Subcutaneous abdominal adipose tissue (tissue), 5 donors: ENCODE measurements around the gene IL32.
A peak's percentile ranks its signal among the peaks of the same experiment; 100 is the strongest.

Experiments
- H3K27ac ChIP-seq: one replicate; pipeline ENCODE4 v1.7.0; 2013; ENCODE audit warnings: low read depth, mild to moderate bottlenecking, inconsistent platforms, low read length, moderate library complexity
- H3K27me3 ChIP-seq, 5 donors: one replicate each; pipeline ENCODE4 v1.7.0; 2013; ENCODE audit warnings: low read length in 5 of 5, inconsistent platforms in 1 of 5; ENCODE audit not compliant: control insufficient read depth in 5 of 5, insufficient read depth in 4 of 5
- H3K36me3 ChIP-seq, 5 donors: one replicate each; pipeline ENCODE4 v1.7.0; 2013; ENCODE audit warnings: low read length in 5 of 5; ENCODE audit not compliant: control insufficient read depth in 5 of 5, insufficient read depth in 5 of 5
- H3K4me1 ChIP-seq, 5 donors: one replicate each; pipeline ENCODE4 v1.7.0; 2013; ENCODE audit warnings: low read length in 5 of 5, mild to moderate bottlenecking in 3 of 5, moderate library complexity in 1 of 5; ENCODE audit not compliant: control insufficient read depth in 5 of 5, insufficient read depth in 5 of 5
- H3K4me3 ChIP-seq, 5 donors: one replicate each; pipeline ENCODE4 v1.7.0; 2013; ENCODE audit warnings: low read length in 5 of 5, low read depth in 1 of 5
- H3K9ac ChIP-seq, 5 donors: one replicate each; pipeline ENCODE4 v1.7.0; 2013; ENCODE audit warnings: low read length in 5 of 5, mild to moderate bottlenecking in 4 of 5, moderate library complexity in 3 of 5
- H3K9me3 ChIP-seq, 5 donors: one replicate each; pipeline ENCODE4 v1.7.0; 2013; ENCODE audit warnings: low read length in 5 of 5; ENCODE audit not compliant: control insufficient read depth in 5 of 5
- donor health status: healthy.
- donor health status: healthy.
- donor health status: healthy.
- donor health status: healthy.
- donor health status: healthy.

IL32 gene

GRCh38 chr16:3065069-3065741, at the start of gene IL32:
TSS of gene IL32 (plus strand) at chr16:3065640. CDS start at chr16:3065812, 172 bp downstream.
- Histone ChIP-seq H3K27me3 (no peaks in the 10 kb centered on the region), H3K9me3 (no peaks in the 10 kb centered on the region), H3K36me3 (peaks cover 0 to 18% (median 5%) of the 10 kb centered on the region in 5 donors), H3K4me1 (peaks cover 3 to 42% (median 10%) of the 10 kb centered on the region in 5 donors), H3K4me3 (peak within 1 kb of the TSS; percentile 31 to 73 (median 71)), H3K9ac (peak within 1 kb of the TSS; percentile 23 to 89 (median 78)), H3K27ac (peak within 1 kb of the TSS; percentile 84)

- Histone ChIP-seq H3K36me3 (no peaks in the 10 kb centered on the region), H3K4me1 (peaks cover 0 to 18% (median 10%) of the 10 kb centered on the region in 5 donors), H3K27me3 (peaks cover 30 to 56% (median 37%) of the 10 kb centered on the region in 5 donors), H3K9ac (no peak overlapping the region), H3K9me3 (no peaks in the 10 kb centered on the region), H3K4me3 (no peak overlapping the region), H3K27ac (no peak overlapping the region)
These were observed 49.4 kb upstream of the IL32 start for GRCh38 chr16:3015865-3016521.

GRCh38 chr16:3017344-3017743, 48.1 kb upstream of the IL32 start:
- Histone ChIP-seq H3K4me3 (no peak overlapping the region), H3K36me3 (no peaks in the 10 kb centered on the region), H3K9me3 (no peaks in the 10 kb centered on the region), H3K9ac (no peak overlapping the region), H3K4me1 (peaks cover 0 to 31% (median 22%) of the 10 kb centered on the region in 5 donors), H3K27me3 (peaks cover 24 to 47% (median 28%) of the 10 kb centered on the region in 5 donors), H3K27ac (no peak overlapping the region)

- Histone ChIP-seq H3K9ac (no peak within 1 kb of the TSS), H3K4me3 (no peak within 1 kb of the TSS), H3K4me1 (peaks cover 4 to 37% (median 28%) of the 10 kb centered on the region in 5 donors), H3K27ac (no peak within 1 kb of the TSS), H3K27me3 (peaks cover 20 to 41% (median 23%) of the 10 kb centered on the region in 5 donors), H3K36me3 (no peaks in the 10 kb centered on the region), H3K9me3 (no peaks in the 10 kb centered on the region)
These were observed 47.5 kb upstream of the IL32 start, which contains the start of gene CLDN6 for GRCh38 chr16:3017794-3018506. TSS of gene CLDN6 (minus strand) at chr16:3018183. CDS start at chr16:3016021, 2,162 bp downstream.

- H3K4me1 ChIP-seq, result peaks cover 4 to 53% (median 45%) of the 10 kb centered on the region in 5 donors
These were observed 45.7 kb upstream of the IL32 start for GRCh38 chr16:3019594-3020246.

GRCh38 chr16:3020247-3020603, 45.2 kb upstream of the IL32 start, which contains the start of gene TNFRSF12A:
TSS of gene TNFRSF12A (plus strand) at chr16:3020368. CDS start at chr16:3020398, 30 bp downstream.
- H3K27ac ChIP-seq, result peak within 1 kb of the TSS; percentile 93
- peaks cover 4 to 53% (median 45%) of the 10 kb centered on the region in 5 donors for H3K4me1 ChIP-seq
- H3K9ac ChIP-seq, result peak within 1 kb of the TSS; percentile 66 to 96 (median 92)
- no peaks in the 10 kb centered on the region for H3K9me3 ChIP-seq
- H3K4me3 ChIP-seq, result peak within 1 kb of the TSS; percentile 70 to 90 (median 82)
- H3K27me3 ChIP-seq, result peaks cover 6 to 19% (median 10%) of the 10 kb centered on the region in 5 donors
- H3K36me3 ChIP-seq, result no peaks in the 10 kb centered on the region

More at GRCh38 chr16:3019594-3020246, 45.7 kb upstream of the IL32 start:
- Histone ChIP-seq H3K4me3 (peak overlapping the region; percentile 23 to 82 (median 70)), H3K9ac (peak overlapping the region in 1 of 5 donors; percentile 73), H3K27ac (no peak overlapping the region), H3K27me3 (peaks cover 6 to 24% (median 10%) of the 10 kb centered on the region in 5 donors), H3K9me3 (no peaks in the 10 kb centered on the region), H3K36me3 (no peaks in the 10 kb centered on the region)

- peak overlapping the region; percentile 66 to 96 (median 92) for H3K9ac ChIP-seq
- no peaks in the 10 kb centered on the region for H3K9me3 ChIP-seq
- H3K36me3 ChIP-seq, result peaks cover 0 to 3% (median 0%) of the 10 kb centered on the region in 5 donors
- peak overlapping the region; percentile 93 for H3K27ac ChIP-seq
- H3K27me3 ChIP-seq, result peaks cover 6 to 19% (median 10%) of the 10 kb centered on the region in 5 donors
- peaks cover 4 to 53% (median 45%) of the 10 kb centered on the region in 5 donors for H3K4me1 ChIP-seq
- H3K4me3 ChIP-seq, result peak overlapping the region; percentile 70 to 90 (median 82)
These were observed 44.6 kb upstream of the IL32 start for GRCh38 chr16:3020604-3021448.

GRCh38 chr16:3021449-3022207, 43.8 kb upstream of the IL32 start:
- H3K9me3 ChIP-seq, result no peaks in the 10 kb centered on the region
- peaks cover 0 to 11% (median 6%) of the 10 kb centered on the region in 5 donors for H3K36me3 ChIP-seq
- peak overlapping the region; percentile 93 for H3K27ac ChIP-seq
- peaks cover 6 to 19% (median 10%) of the 10 kb centered on the region in 5 donors for H3K27me3 ChIP-seq
- H3K9ac ChIP-seq, result peak overlapping the region; percentile 26 to 92 (median 72)
- H3K4me3 ChIP-seq, result peak overlapping the region; percentile 59 to 86 (median 70)
- peaks cover 4 to 53% (median 45%) of the 10 kb centered on the region in 5 donors for H3K4me1 ChIP-seq
